DMS53 treated with DMSO at 0.1 percent for 48 hours (cell line): ENCODE measurements around the gene CISD3.

Experiments
- DNase-seq: peaks from one replicate; lab custom pipeline; 2025; ENCODE audit not compliant: unreplicated experiment; lab: John Stamatoyannopoulos, UW

The CISD3 gene

GRCh38 chr17:38727736-38728135 lies 2.4 kb upstream of the CISD3 start:
- DNase-seq = no peak

- DNase-seq = no peak
These were observed 1.8 kb upstream of the CISD3 start for GRCh38 chr17:38728290-38728831.

GRCh38 chr17:38729368-38729885 lies 714 bp upstream of the CISD3 start:
- DNase-seq = no peak

GRCh38 chr17:38730526-38731379 lies 612 bp downstream of the CISD3 start:
- no peak for DNase-seq

GRCh38 chr17:38731526-38732294 lies 1.6 kb downstream of the CISD3 start:
- no peak for DNase-seq

- no peak for DNase-seq
These were observed 2.5 kb downstream of the CISD3 start for GRCh38 chr17:38732376-38733281.

- DNase-seq = no peak
These were observed 3.3 kb downstream of the CISD3 start for GRCh38 chr17:38733282-38733981.

GRCh38 chr17:38733982-38734973 lies 4.1 kb downstream of the CISD3 start:
- DNase-seq = no peak

- no peak for DNase-seq
These were observed 5.2 kb downstream of the CISD3 start for GRCh38 chr17:38735161-38735997.

- DNase-seq = no peak
These were observed 8.0 kb downstream of the CISD3 start for GRCh38 chr17:38738007-38738662.

- DNase-seq = no peak
These were observed 8.5 kb downstream of the CISD3 start for GRCh38 chr17:38738686-38739085.

GRCh38 chr17:38739305-38739704 lies 9.2 kb downstream of the CISD3 start:
- DNase-seq = no peak

GRCh38 chr17:38740044-38740443 lies 9.9 kb downstream of the CISD3 start:
- DNase-seq = no peak

GRCh38 chr17:38740806-38741205 lies 10.7 kb downstream of the CISD3 start:
- DNase-seq = no peak

GRCh38 chr17:38741461-38741860 lies 11.3 kb downstream of the CISD3 start:
- no peak for DNase-seq

- no peak for DNase-seq
These were observed 11.8 kb downstream of the CISD3 start for GRCh38 chr17:38741921-38742410.
